Stimulated activated CD4-positive, alpha-beta T cell treated with anti-CD3 and anti-CD28 coated beads, Interleukin-4, amount 100 ng/mL, for 4 hours (primary cell): ENCODE data around the gene ADAMTS17.
"Not testable (repeated sequence)": the region's sequence is repeated elsewhere in the genome, so short reads cannot be mapped to it uniquely, and the experiment has no call there.

ENCODE experiments used
- DNase-seq, 2 experiments: peaks; one replicate each; pipeline ENCODE4 v3.0.0-alpha.2; 2020

Gene ADAMTS17

GRCh38 chr15:100099976-100100375 is 241.8 kb downstream of the ADAMTS17 start:
- DNase-seq = no peak

GRCh38 chr15:100098705-100099104 is 243.1 kb downstream of the ADAMTS17 start:
- no peak for DNase-seq

- no peak for DNase-seq
Measured at GRCh38 chr15:100097342-100098127, 244.2 kb downstream of the ADAMTS17 start.

GRCh38 chr15:100096700-100097099 is 245.1 kb downstream of the ADAMTS17 start:
- DNase-seq = no peak

GRCh38 chr15:100096248-100096600 is 245.6 kb downstream of the ADAMTS17 start:
- no peak for DNase-seq

GRCh38 chr15:100095541-100096247 is 246.1 kb downstream of the ADAMTS17 start:
- DNase-seq = no peak

- DNase-seq = no peak
Measured at GRCh38 chr15:100094127-100094510, 247.7 kb downstream of the ADAMTS17 start.

- DNase-seq = no peak
Measured at GRCh38 chr15:100093211-100094126, 248.3 kb downstream of the ADAMTS17 start.

GRCh38 chr15:100092034-100092433 is 249.7 kb downstream of the ADAMTS17 start:
- DNase-seq = no peak

GRCh38 chr15:100090411-100090810 is 251.4 kb downstream of the ADAMTS17 start:
- no peak for DNase-seq

- DNase-seq = not testable (repeated sequence)
Measured at GRCh38 chr15:100084042-100084821, 257.5 kb downstream of the ADAMTS17 start.

GRCh38 chr15:100083572-100083971 is 258.2 kb downstream of the ADAMTS17 start:
- no peak for DNase-seq

- DNase-seq = no peak
Measured at GRCh38 chr15:100082761-100083402, 258.9 kb downstream of the ADAMTS17 start.

GRCh38 chr15:100081454-100081853 is 260.3 kb downstream of the ADAMTS17 start:
- DNase-seq = no peak

GRCh38 chr15:100078511-100079220 is 263.1 kb downstream of the ADAMTS17 start:
- no peak for DNase-seq

- DNase-seq = no peak
Measured at GRCh38 chr15:100075229-100075628, 266.5 kb downstream of the ADAMTS17 start.

GRCh38 chr15:100073982-100074381 is 267.8 kb downstream of the ADAMTS17 start:
- no peak for DNase-seq

GRCh38 chr15:100066521-100067280 is 275.1 kb downstream of the ADAMTS17 start:
- DNase-seq = not testable (repeated sequence)

GRCh38 chr15:100061944-100062343 is 279.8 kb downstream of the ADAMTS17 start:
- DNase-seq = no peak

GRCh38 chr15:100060276-100060926 is 281.4 kb downstream of the ADAMTS17 start:
- DNase-seq = no peak
